A549 (cell line): Measurements from ENCODE around the gene DSG2. TPM values are rescaled to one million over a fixed set of nuclear protein-coding genes. Genes with fewer than 3 reads are reported as not detected.
A peak's percentile ranks its signal among the peaks of the same experiment; 100 is the strongest.

ENCODE experiments used
- ATAC-seq, 2 experiments: fragments of 200-7000 bp in 1 of 2; fragments of >200 bp in 1 of 2; cut with Nextera tagmentation in 1 of 2; cut with Tn5 transposase in 1 of 2; 3 replicates each; pipeline versions ENCODE4 v1.8.0 to v1.9.1; 2018 to 2020; ENCODE audit warnings: mild to moderate bottlenecking in 1 of 2, moderate library complexity in 1 of 2
- CTCF ChIA-PET: fragments of 300-600 bp; sonication (Branson Sonifier 250); formaldehyde crosslinking; extraction: SDS; loops from one replicate; lab custom pipeline; 2021; ENCODE audit warnings: antibody characterized with exemption, inconsistent platforms; lab: Yijun Ruan, JAX
- POLR2A ChIA-PET: fragments of 350-600 bp; formaldehyde crosslinking; extraction: SDS; loops from one replicate; lab custom pipeline; 2021; ENCODE audit warnings: antibody characterized with exemption, inconsistent platforms; lab: Yijun Ruan, JAX
- DNase-seq, 2 experiments: peaks; one replicate each; pipeline versions ENCODE4 v3.0.0 to v3.0.0-alpha.2; 2011 to 2016; ENCODE audit warnings: low read depth in 1 of 2, low spot score in 1 of 2
- FAIRE-seq: peaks from 2 replicates; lab custom pipeline; 2011; peaks lifted over from hg19 to GRCh38; lab: Jason Lieb, UNC
- H3K27ac ChIP-seq, 2 experiments: fragments of >200 bp; sonication (Bioruptor Twin); formaldehyde crosslinking; 3 replicates each; pipeline ENCODE4 v1.5.1; 2016 to 2017
- H3K4me1 ChIP-seq: fragments of >200 bp; sonication (Bioruptor Twin); formaldehyde crosslinking; 3 replicates; pipeline ENCODE4 v1.6.1; 2016
- H3K4me2 ChIP-seq: fragments of >200 bp; sonication (Bioruptor Twin); formaldehyde crosslinking; 3 replicates; pipeline ENCODE4 v1.6.1; 2016
- H3K4me3 ChIP-seq: fragments of >200 bp; sonication (Bioruptor Twin); formaldehyde crosslinking; 3 replicates; pipeline ENCODE4 v1.5.1; 2016
- H3K9me3 ChIP-seq: fragments of >200 bp; sonication (Bioruptor Twin); formaldehyde crosslinking; 3 replicates; pipeline ENCODE4 v1.6.1; 2016
- CHD2 ChIP-seq: fragments of 150-350 bp; IDR thresholded peaks from 2 replicates; pipeline ENCODE4 v1.6.1; 2014; ENCODE audit warnings: low read length; ENCODE audit not compliant: partially characterized antibody
- CTCF ChIP-seq: fragments of >200 bp; sonication (Bioruptor Twin); formaldehyde crosslinking; IDR thresholded peaks from 3 replicates; pipeline ENCODE4 v1.5.1; 2016
- EHF ChIP-seq: fragments of 250-450 bp; sonication (Bioruptor Pico); IDR thresholded peaks from 2 replicates; pipeline ENCODE4 v1.5.0; 2020; ENCODE audit warnings: mild to moderate bottlenecking
- EHMT2 ChIP-seq: fragments of 200-600 bp; sonication (generic); IDR thresholded peaks from 2 replicates; pipeline ENCODE4 v1.6.1; 2016; ENCODE audit warnings: antibody characterized with exemption, low read depth, mild to moderate bottlenecking, moderate library complexity
- ELK1 ChIP-seq: fragments of 150-350 bp; IDR thresholded peaks from 2 replicates; pipeline ENCODE4 v1.6.1; 2014; ENCODE audit warnings: low read depth, mild to moderate bottlenecking, low read length
- EP300 ChIP-seq, 2 experiments: fragments of >200 bp; sonication (Bioruptor Twin); formaldehyde crosslinking; IDR thresholded peaks; 2 replicates in 1 of 2; 3 replicates in 1 of 2; pipeline ENCODE4 v1.6.1; 2016 to 2017
- FOSB ChIP-seq: fragments of 250-450 bp; sonication (Bioruptor Pico); IDR thresholded peaks from 2 replicates; pipeline ENCODE4 v1.5.0; 2020; ENCODE audit warnings: mild to moderate bottlenecking, moderate library complexity
- GATA3 ChIP-seq: IDR thresholded peaks from 2 replicates; pipeline ENCODE4 v1.6.1; 2012; ENCODE audit warnings: borderline replicate concordance
- HMGXB4 ChIP-seq: fragments of 250-450 bp; sonication (Bioruptor Pico); IDR thresholded peaks from 2 replicates; pipeline ENCODE4 v1.5.0; 2021; ENCODE audit warnings: mild to moderate bottlenecking, moderate library complexity, borderline replicate concordance
- HOXA7 ChIP-seq: fragments of 250-450 bp; sonication (Bioruptor Pico); IDR thresholded peaks from 2 replicates; pipeline ENCODE4 v1.5.0; 2020; ENCODE audit warnings: mild to moderate bottlenecking, moderate library complexity
- HOXB13 ChIP-seq: fragments of 250-450 bp; sonication (Bioruptor Pico); IDR thresholded peaks from 2 replicates; pipeline ENCODE4 v1.5.0; 2020; ENCODE audit warnings: low read depth, mild to moderate bottlenecking, moderate library complexity
- KDM5A ChIP-seq: fragments of 200-600 bp; sonication (generic); IDR thresholded peaks from 2 replicates; pipeline ENCODE4 v1.6.1; 2016; ENCODE audit warnings: antibody characterized with exemption, mild to moderate bottlenecking
- MAX ChIP-seq: IDR thresholded peaks from 2 replicates; pipeline ENCODE4 v1.6.1; 2012
- MYC ChIP-seq: IDR thresholded peaks from 2 replicates; pipeline ENCODE4 v1.6.1; 2012; ENCODE audit warnings: mild to moderate bottlenecking, inconsistent platforms, low read length, improper control_type of control experiment, borderline replicate concordance
- NFE2L2 ChIP-seq: fragments of 150-350 bp; conservative IDR thresholded peaks from 2 replicates; pipeline ENCODE4 v1.6.1; 2014; ENCODE audit warnings: low read length
- POLR2A ChIP-seq: IDR thresholded peaks from 2 replicates; pipeline ENCODE4 v1.6.1; 2012; ENCODE audit warnings: mild to moderate bottlenecking, low read length
- RAD21 ChIP-seq, 2 experiments: fragments of >200 bp in 1 of 2; sonication (Bioruptor Twin) in 1 of 2; formaldehyde crosslinking in 1 of 2; IDR thresholded peaks in 1 of 2; conservative IDR thresholded peaks in 1 of 2; 2 replicates in 1 of 2; 3 replicates in 1 of 2; pipeline ENCODE4 v1.6.1; 2012 to 2018; ENCODE audit warnings: inconsistent platforms in 1 of 2
- RNF2 ChIP-seq: fragments of 200-600 bp; sonication (generic); IDR thresholded peaks from 2 replicates; pipeline ENCODE4 v1.6.1; 2016; ENCODE audit warnings: low read depth, mild to moderate bottlenecking, antibody characterized with exemption, moderate library complexity, borderline replicate concordance
- SMC3 ChIP-seq: fragments of >200 bp; sonication (Bioruptor Twin); formaldehyde crosslinking; IDR thresholded peaks from 3 replicates; pipeline ENCODE4 v1.6.1; 2018; ENCODE audit warnings: inconsistent platforms
- USF2 ChIP-seq: fragments of 450-650 bp; IDR thresholded peaks from 2 replicates; pipeline ENCODE4 v1.6.1; 2014; ENCODE audit warnings: antibody characterized with exemption
- ZC3H11A ChIP-seq: fragments of 450-650 bp; IDR thresholded peaks from 2 replicates; pipeline ENCODE4 v1.6.1; 2014; ENCODE audit warnings: antibody characterized with exemption, mild to moderate bottlenecking
- WGBS: methylation state at CpG from one replicate; pipeline ENCODE4 v1.1.6; 2017; ENCODE audit errors: missing lambda C conversion rate; 5-methylcytosine and 5-hydroxymethylcytosine counted together
- polyA plus RNA-seq, 4 experiments: library from polyadenylated mRNA; depleted of rRNA in 3 of 4; stranded (reverse); fragments of >200 nt; fragmentation: RNase III in 1 of 4; extraction: RNeasy Plus Mini Kit Qiagen cat#74134 plus additional on column Dnase treatment in 1 of 4; gene quantifications; 2 replicates in 3 of 4; 3 replicates in 1 of 4; pipeline ENCODE4 v1.2.3, GENCODE V29; 2011 to 2017

Gene DSG2
- polyA plus RNA-seq, 2 of the 4 experiments (the other 2 are of a cell fraction), result 40.0 to 91.7 TPM

GRCh38 chr18:31558567-31558966 lies 60.6 kb downstream of the DSG2 start (continued):
- TF ChIP-seq HMGXB4 (CRISPR knock-in tag), result no peak
- no peak for TF ChIP-seq GATA3
- no peak for TF ChIP-seq HOXB13
- no peak for TF ChIP-seq RAD21 (conservative IDR thresholded peaks at IDR 0.05 in 1 of 2, IDR thresholded peaks at IDR 0.05 in 1 of 2)
- TF ChIP-seq, all 56 proteins: peak for 0

- no peak for FAIRE-seq
- no peak overlapping the region for H3K27ac ChIP-seq
- POLR2A ChIA-PET, result no interaction called here
- no peaks in the 10 kb centered on the region for H3K9me3 ChIP-seq
- TF ChIP-seq ELK1 (no peak), KDM5A (no peak), NFE2L2 (no peak), EHMT2 (no peak), MAX (no peak), FOSB (CRISPR knock-in tag) (no peak), POLR2A (no peak), HOXA7 (CRISPR knock-in tag) (no peak), CHD2 (no peak), EP300 (IDR thresholded peaks at IDR 0.05) (no peak), ZC3H11A (no peak), EHF (no peak), MYC (no peak), RNF2 (no peak)
- no peak for ATAC-seq
- no peak overlapping the region for H3K4me2 ChIP-seq
- no peak overlapping the region for H3K4me3 ChIP-seq
- H3K4me1 ChIP-seq, result no peaks in the 10 kb centered on the region
- no peak for DNase-seq
- CTCF ChIA-PET, result interaction anchor here (0.6 to 3.3 kb wide), 10 partner anchors 10 to 592 kb away, joined by 3 to 15 read pairs (median 4); no protein-coding TSS in a partner anchor
- 60% methylated on average over 4 of the region's 4 CpGs for WGBS
Measured at GRCh38 chr18:31562726-31563125, 64.7 kb downstream of the DSG2 start.

- CTCF ChIA-PET, result interaction anchor here (0.9 to 3.3 kb wide), 13 partner anchors 10 to 593 kb away, joined by 3 to 15 read pairs (median 4); no protein-coding TSS in a partner anchor
- no peak overlapping the region for H3K27ac ChIP-seq
- POLR2A ChIA-PET, result no interaction called here
- no peak overlapping the region for H3K4me2 ChIP-seq
- ATAC-seq (0 out of 6 replicates have a peak, but pooled peaks of 1 of the 2 experiments have one; percentile 51), DNase-seq (no peak), FAIRE-seq (no peak)
- no peaks in the 10 kb centered on the region for H3K4me1 ChIP-seq
- WGBS, result 0% methylated on average over 1 of the region's 1 CpG
- no peaks in the 10 kb centered on the region for H3K9me3 ChIP-seq
- no peak for TF ChIP-seq USF2
- peak; percentile 49 for TF ChIP-seq CTCF
- TF ChIP-seq SMC3, result peak; percentile 38; the same call in 1 of the 3 replicates
- TF ChIP-seq RAD21 (conservative IDR thresholded peaks at IDR 0.05 in 1 of 2, IDR thresholded peaks at IDR 0.05 in 1 of 2), result peak; percentile 12 to 57; a peak in 3 of 5 replicates
- H3K4me3 ChIP-seq, result no peak overlapping the region
Measured at GRCh38 chr18:31563778-31564177, 65.8 kb downstream of the DSG2 start.
